ENCODE results near the gene ALB.

Gene ALB

GRCh38 chr4:73452953-73453700 lies 49.0 kb downstream of the ALB start:
- no peak overlapping the region for H3K27ac ChIP-seq
- TF ChIP-seq ZFX (IDR thresholded peaks at IDR 0.05) (no peak), CTCF (conservative IDR thresholded peaks at IDR 0.05) (no peak)

GRCh38 chr4:73453701-73454005 lies 49.6 kb downstream of the ALB start:
- TF ChIP-seq CTCF (conservative IDR thresholded peaks at IDR 0.05) (no peak), ZFX (IDR thresholded peaks at IDR 0.05) (no peak)
- H3K27ac ChIP-seq = no peak overlapping the region

- no peak for TF ChIP-seq ZFX (IDR thresholded peaks at IDR 0.05)
- TF ChIP-seq CTCF (conservative IDR thresholded peaks at IDR 0.05) = no peak
- no peak overlapping the region for H3K27ac ChIP-seq
Measured at GRCh38 chr4:73454920-73455319, 50.8 kb downstream of the ALB start.

- no peak overlapping the region for H3K27ac ChIP-seq
Measured at GRCh38 chr4:73456177-73457022, 52.3 kb downstream of the ALB start.

GRCh38 chr4:73458184-73459047 lies 54.3 kb downstream of the ALB start:
- TF ChIP-seq ZFX (IDR thresholded peaks at IDR 0.05) (no peak), CTCF (conservative IDR thresholded peaks at IDR 0.05) (no peak)
- no peak overlapping the region for H3K27ac ChIP-seq

More at GRCh38 chr4:73456177-73457022, 52.3 kb downstream of the ALB start:
- TF ChIP-seq CTCF (conservative IDR thresholded peaks at IDR 0.05) = no peak
- TF ChIP-seq ZFX (IDR thresholded peaks at IDR 0.05) = no peak

DNA sequence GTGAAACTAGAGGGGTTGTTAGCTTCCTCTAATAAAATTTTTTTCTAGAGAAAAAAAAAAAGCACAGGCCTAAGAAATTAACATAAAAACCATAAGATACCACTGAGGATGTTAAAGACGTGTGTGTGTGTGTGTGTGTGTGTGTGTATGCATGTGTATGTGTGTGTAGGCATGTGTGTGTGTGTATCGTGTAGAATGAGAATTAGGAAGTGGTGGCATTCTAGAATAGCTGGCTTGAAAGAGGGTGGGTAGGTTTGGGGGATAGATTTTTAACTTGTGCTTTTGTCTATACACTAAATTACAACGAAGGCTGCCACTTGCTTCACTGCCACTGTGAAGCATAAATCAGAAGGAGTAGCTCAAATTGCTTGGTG lies 54.9 kb downstream of the ALB start:
- TF ChIP-seq CTCF (conservative IDR thresholded peaks at IDR 0.05) (no peak), ZFX (IDR thresholded peaks at IDR 0.05) (no peak)

More for the DNA sequence above, 54.9 kb downstream of the ALB start:
- no peak overlapping the region for H3K27ac ChIP-seq
